Stimulated activated CD4-positive, alpha-beta T cell treated with anti-CD3 and anti-CD28 coated beads, Interleukin-4, amount 100 ng/mL, for 1 hour (primary cell): ENCODE results near the gene ANKS3.

Source experiments
- DNase-seq: peaks from one replicate; pipeline ENCODE4 v3.0.0-alpha.2; 2020

ANKS3 gene

DNA sequence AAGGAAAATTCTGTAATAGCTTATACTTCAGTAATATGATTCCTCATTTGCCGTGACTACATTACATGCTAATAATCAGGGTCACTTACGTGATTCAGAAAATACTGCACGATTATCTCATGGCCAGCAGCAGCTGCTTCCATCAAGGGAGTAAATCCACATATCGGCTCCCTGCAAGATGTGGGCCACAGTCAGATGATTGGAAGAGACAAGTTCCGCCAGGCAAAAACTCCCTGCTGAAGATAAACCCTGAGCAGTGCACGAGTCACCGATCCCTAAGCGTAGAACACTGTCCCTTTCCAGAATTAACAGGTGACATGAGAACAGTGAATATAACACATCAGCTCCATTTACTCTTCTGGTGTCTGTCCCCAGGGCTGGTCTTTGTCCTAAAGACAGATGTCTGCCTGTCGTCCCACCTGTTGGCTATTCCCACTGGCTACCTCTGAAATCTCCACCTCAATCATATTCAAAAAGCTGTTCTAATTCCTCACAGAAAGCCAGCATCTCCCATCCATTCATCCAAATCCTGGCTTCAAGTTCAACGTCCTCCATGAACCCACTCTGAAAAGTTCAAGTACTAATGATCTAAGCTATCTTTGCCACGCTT lies 9.3 kb downstream of the ANKS3 start:
- no peak for DNase-seq

DNA sequence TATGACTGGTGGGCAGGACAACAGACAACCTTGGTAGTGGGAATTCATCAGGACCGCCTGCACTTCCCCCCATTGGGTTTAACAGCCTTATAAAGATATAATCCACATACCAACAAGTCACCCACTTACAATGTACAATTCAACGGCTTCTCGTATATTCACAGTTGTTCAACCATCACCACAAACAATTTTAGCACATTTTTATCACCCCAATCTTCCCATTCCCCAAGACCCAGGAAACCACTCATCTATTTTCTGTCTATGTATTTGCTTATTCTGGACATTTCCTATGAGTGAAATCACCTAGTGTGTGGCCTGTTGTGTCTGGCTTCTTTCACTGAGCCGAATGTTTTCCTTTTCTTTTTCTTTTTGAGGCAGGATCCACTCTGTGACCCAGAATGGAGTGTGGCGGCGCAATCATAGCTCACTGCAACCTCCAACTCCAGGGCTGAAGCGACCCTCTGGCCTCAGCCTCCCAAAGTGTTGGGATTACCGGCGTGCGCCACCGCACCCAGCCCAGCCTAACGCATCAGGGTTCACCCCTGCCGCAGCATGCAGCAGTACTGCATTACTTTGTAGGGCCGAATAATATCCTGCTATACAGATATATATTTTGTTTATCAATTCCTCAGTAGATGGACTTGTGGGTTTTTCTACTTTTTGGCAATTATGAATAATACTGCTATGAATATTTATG lies 10.9 kb downstream of the ANKS3 start:
- DNase-seq = no peak

DNA sequence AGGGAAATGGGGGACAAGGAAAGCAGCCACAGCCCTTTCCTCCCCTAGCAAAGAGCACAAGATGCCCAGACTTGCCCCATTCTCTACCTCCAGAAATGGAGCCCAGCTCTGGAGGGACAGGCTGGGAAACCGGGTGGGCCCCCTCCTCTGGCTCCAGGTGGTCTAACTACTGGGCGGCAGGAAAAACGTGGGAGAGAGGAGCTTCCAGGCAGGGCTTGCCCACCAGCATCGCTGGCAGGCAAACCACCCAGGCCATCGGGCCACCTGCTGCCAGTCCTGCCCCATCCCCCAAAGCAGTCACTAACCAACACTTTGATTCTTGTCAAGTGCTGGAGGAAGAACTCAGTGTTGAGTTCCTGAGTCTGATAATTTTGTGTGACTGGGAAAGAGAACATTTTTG lies 15.6 kb downstream of the ANKS3 start:
- no peak for DNase-seq

DNA sequence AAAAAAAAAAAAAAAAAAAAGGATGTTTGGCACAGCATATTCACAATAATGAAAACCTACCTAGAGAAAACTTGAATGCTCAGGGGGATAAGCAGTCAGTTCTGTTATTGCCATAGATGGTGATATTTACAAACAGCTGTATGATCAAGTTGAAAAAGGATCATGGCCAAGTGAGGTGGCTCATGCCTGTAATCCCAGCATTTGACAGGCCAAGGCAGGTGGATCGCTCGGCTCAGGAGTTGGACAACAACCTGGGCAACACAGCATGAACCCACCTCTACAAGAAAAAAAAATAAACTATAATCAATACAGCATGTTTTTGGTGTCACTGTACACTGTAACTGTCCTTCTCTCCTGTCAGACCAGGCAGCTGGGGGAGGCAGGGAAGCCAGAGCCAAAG lies 19.1 kb downstream of the ANKS3 start:
- no peak for DNase-seq

DNA sequence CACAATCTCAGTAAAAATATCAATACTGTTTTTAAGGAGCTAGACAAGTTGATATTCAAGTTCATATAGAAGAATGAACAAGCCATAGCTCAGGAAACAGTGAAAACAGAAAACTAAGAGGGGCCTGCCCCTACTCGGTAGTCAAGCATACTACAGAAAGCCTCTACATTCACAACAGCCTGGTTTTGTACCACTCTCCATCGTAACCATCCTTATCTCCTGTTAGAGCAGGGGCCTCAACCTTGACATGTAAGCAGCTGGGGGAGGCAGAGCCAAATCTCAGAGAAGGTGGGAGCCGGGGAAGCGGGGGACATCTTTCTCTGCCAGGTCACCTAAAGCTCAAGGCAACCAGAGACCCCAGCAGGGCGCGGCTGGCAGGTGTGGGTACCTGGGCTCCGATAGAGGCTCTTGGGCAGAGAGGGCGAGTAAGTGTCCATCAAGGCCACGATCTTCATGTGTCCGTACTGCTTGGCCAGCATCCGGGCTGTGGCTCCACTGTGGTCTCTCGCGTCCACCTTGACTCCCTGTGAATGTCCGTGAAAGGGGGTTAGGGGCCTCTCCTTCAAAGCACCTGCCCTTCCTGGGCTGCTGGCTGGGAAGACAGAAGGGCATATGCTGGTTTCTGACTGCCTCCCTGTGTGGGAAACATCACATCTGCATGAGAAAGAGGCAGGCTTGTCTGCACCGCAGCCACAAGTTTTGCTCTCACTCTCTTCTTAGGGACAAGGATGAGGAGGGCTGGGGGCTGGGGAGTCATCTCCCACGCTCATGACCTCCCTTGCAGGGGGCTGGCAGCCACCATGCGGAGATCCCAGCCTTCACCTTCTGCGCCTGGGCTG lies 20.2 kb downstream of the ANKS3 start:
- no peak for DNase-seq

DNA sequence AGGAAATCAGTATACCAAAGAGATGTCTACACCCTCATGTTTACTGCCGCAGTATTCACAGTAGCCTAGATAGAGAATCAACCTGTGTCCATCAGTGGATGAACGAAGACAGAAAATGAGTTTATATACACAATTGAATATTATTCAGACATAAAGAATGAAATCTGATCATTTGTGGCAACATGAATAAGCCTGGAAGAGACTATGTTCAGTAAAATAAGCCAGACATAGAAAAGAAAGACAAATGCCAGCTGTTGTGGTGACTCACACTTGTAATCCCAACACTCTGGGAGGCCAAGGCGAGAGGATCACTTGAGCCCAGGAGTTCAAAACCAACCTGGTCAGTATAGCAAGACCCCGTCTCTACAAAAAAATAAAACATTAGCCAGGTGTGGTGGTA lies 24.6 kb downstream of the ANKS3 start:
- DNase-seq = no peak

DNA sequence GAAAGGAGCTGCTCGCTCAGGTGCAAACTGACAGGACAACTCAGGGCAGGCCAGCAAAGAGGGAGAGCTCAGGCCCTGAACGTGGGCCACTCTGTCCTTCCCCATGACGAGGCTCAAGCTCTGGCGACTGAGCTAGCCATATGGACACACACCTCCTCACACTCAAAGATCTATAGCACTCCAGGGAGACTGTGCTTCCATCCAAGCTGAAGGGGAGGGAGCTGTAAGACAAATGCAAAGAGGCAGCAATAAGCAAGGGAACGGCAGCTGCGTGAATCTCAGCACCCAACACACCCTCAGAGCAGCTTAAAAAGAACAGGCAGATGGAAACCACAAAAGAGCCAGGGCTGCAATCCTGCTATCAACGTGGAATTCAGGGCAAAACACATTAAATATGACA lies 27.2 kb downstream of the ANKS3 start:
- DNase-seq = no peak

DNA sequence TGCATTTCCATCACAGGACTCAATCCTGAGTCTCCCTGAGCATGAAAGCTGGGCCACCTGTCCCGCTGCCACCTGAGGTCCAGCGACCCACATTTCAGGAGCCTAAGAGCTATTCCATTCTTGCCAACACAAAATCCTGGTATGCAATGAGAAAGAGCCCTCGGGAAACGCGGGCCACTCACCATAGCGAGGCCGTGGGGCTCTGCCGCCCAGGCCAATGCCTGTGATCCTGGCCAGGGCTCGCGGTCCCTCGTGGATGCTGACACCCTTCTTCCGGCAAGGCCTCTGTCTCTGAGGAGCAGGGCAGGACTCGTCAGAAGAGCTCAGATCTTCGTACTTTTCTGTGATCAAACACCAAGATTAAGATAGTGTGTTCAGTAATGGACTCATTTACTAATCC lies 29.2 kb downstream of the ANKS3 start:
- DNase-seq = no peak

DNA sequence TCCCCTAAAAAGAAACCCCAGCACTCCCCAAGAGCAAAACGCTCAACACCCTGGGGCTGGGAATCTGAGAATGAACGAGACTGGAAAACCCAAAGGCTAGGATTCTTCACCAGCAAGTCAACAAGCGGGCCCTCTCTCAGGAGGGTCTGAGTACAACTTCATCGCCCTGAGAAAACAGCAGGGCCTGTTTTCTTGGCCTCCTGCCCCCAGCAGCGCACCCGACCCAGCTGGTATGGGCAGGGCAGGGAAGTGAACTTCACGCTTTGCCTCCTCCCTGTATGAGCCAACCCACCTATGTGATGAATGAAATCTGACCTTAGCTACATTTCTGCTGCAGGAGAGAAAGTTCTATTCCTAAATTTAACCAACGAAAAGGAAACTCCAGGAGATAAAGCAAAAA lies 29.6 kb downstream of the ANKS3 start:
- DNase-seq = no peak

DNA sequence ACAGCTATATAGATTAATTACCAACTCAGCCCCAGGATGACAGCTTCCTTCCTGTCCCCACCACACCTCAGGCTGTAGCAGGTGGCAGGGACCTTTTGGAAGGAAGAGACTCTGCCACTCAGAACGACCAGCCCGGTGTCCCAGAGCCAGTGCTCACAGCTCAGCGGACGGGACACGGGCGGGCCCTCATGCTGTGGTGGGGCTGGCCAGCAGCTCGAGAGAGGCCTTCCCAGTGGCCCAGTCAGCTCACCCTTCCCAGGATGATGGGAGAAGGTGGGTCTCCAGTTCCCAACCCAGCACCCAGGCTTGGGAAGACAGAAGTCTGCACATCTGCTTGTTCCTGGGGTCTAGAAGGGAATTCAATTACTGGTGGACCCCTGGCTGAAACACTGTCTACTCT lies 30.2 kb downstream of the ANKS3 start:
- DNase-seq = no peak

DNA sequence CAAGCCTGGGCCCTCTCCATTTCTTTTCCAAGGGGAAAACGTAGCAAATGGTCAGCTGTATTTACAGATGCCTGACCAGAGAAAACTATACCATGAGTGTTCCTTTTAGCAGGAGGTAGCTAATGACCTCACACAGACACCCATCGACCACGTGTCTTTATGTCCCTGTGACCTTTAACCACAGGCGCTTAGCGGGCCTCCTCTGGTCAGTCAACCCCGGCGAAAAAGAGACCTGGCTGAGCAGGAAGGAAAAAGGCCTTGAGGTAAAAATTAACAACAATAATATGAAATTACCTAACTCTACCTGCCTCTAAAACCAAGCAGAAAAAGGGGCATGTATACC lies 31.6 kb downstream of the ANKS3 start:
- DNase-seq = no peak

DNA sequence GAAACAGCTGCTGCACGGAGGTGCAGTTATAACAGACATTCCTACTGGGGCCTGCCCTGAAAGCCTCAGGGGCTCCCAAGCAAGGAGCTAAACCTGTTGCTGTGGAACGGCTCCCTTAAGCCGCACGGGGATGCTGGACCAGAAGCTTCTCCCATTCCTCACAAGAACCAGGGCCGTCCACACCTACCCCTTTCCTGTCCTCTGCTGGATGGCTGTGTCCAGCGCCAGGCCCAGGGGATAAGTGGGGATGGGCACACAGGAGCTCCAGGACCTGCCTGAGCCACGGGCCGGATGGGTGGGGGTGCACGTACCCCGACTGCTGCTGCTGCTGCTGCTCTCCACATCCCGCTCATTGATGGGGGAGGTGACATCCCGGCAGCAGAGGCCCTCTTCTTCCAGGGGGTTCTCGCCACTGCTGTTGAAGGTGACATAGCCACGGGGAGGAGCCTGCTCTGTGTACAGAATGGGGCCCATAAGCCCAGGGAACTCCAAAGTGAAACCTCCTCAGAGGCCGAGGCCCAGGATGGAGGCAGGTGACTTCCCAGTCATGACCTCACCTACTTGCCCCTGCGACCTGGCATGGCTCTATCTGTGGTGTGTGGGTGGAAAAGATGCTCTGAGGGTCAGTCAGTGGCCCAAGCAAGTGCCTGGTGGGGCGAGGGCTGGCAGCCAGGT lies 32.1 kb downstream of the ANKS3 start:
- no peak for DNase-seq

DNA sequence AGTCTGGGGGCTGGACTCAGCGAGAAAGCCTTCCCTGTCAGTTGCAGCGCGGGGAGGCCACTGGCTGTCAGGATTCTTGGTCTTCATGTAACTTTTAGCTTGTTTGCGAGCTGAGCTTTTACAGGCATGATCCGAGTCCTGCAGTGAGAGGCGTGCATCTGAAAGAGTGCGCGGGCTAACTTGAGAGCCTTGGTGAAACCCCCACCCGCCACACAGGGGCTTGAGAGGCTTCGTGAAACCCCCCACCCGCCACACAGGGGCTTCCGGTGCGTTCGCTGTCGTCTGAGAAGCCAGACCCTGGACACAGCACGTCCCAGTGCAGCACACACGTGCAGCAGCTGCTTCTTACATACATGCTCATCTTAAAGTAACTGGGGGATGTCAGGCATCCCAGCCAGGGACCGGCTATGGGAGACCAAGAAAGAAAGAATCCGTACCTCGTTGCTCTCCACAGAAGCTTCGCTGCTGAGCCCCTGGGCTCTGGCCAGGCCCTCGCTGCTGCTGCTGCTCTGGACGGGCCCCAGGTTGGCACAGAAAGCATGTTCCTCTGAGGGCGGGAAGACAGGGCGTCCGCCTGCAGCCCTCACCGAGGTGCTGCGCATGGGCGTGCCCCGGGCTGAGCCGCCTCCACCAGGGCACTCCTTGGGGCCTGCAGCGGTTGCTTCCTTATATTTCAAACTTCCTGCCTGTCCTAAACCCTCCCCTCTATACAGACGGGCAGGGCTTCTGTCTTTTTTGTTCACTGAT lies 32.9 kb downstream of the ANKS3 start:
- DNase-seq = no peak

DNA sequence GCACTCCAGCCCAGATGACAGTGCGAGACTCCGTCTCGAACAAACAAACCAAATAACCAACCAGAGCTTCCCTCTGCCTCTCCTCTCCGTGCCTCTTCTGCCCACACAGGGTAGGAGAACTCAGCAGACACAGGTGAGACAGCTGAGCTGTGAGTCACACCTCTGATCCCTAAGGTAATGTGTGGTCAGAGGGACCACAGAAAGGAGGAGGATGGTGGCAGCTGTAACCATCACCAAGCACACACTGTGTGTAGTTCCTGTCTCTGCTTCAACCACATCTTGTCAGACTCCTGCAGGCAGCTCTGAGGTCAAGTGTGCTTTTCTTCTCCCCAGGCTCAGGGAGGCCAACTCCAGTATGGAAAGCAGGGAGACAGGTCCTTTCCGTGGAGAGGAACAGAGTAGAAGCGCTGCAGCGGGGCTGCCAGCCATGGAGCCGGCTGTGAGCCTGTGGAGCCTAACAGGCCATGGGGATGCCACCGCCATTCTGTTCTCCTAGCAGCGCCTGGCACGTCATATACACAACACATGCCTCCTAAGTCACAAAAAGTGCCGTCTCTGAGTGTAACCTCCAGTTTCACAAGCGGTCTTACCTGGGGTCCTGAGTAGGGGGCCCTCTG lies 33.6 kb downstream of the ANKS3 start:
- no peak for DNase-seq

DNA sequence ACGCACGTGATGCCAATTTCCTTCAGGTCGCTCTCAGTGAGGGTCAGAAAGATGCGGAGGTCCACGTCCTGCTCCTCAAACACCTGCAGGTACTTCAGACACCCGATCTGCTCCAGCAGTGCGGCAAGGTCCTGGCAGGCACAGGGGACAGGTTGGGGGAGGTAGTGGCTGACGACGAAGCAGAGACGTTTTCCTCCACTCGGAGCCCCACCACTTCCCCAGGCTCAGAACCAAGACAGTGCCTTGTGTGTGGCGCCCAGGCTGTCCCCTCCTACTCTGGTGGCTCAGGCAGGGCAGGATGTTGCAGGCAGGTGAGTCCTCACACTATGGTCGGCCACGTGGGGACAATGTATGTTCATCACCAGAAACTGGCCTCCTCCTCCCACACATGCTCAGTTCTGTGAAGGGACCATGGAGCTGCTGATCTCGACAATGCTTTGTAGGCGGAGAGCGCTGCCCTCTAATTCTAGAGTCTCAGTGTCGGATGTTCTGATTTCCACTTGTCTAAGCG lies 35.0 kb downstream of the ANKS3 start:
- no peak for DNase-seq

DNA sequence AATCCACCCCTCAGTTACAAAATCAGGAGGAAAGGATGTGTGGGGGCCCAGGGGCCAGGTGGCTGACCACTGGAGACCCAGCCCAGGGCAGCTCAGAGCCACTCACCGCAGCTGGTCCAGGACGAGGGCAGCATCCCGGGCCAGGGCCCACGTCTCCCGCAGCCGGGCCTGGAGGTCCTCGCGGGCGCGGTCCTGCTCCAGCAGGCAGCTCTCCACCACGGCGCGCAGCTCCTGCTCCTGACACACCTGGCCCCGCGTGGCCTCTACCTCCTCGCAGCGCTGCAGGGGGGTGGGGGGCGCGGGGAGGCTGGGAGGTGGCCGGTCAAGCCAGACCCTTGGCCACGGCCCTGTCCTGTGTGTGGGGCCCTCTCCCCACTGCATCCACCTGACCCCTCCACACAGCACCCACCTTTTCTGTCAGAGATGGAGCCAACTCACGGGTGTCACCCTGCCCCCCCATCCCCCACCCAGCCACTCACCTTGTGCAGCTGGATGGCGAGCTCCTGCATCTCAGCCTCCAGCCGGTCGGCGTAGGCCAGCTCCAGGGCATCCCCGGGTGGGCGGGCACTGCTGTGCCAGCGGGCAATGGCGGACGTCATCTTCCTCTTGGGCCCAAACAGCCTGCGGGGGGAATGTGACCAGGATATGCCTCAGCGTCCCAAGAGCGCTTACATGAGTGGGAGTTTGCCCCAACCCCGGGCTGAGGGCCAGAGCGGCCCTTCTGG lies 35.6 kb downstream of the ANKS3 start:
- DNase-seq = no peak

DNA sequence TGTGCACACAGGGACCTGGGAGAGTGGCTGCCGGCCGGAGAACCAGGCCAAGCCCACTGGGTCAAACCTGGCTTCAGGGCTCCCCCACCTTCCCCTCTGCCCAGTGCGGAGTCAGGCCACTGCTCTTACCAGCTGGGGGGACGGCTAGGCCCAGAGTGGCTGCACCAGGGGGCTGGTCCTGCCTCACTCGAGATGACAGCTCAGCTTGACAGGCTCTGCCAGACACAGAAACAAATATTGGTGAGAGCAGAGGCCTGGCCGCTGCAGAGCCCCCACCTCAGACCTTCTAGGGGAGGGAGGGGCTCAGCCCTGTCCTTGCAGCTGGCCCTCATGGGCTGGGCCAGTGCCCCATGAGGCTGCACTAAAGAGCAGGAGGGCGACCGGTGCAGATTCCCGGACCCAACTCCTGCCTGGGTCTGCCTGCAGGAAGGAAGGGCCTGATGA lies 36.2 kb downstream of the ANKS3 start:
- DNase-seq = no peak

DNA sequence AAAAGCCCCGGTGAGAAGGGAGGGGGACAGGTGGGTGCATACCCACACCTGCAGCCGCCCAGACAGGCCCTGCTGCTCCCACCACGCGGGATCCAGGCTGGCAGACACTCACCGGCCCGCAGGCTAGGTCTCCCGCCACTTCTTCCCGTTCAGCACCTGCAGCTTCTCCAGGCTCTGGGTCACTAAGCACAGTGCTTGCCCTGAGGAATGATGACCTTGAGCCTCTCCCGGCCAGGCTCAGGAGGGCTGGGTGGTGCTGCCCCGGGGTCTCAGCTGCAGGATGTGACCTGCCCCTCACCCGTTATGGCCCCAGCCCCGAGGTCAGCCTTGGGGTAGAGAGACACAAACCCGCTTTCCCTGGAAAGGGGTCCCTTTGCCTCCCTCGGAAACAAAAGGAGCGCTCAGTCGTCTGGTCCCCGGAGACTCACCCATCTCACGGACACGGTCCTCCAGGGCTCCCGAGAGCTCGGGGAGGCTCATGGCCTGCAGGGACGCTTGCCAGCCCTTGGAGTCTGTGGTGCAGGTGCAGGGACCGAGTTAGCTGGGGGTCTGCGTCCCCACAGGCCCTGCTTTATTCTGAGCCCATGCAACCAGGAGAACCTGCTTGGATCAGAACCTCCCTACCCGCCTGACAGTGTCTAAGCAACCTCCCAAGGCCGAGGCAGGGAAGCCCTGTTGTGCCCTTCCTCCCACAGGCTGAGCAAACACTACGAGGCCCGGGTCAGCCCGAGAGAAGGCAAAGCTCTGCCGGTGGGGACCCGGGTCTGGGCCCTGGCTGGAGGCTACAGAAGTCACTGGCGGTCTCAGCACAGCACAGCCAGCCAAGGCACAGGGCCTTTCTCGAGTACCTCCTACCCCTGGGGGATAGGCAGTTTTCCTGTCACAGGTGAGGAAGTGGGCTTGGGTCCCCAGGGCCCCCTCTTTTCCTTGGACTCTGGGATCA lies 36.9 kb downstream of the ANKS3 start:
- DNase-seq = no peak

DNA sequence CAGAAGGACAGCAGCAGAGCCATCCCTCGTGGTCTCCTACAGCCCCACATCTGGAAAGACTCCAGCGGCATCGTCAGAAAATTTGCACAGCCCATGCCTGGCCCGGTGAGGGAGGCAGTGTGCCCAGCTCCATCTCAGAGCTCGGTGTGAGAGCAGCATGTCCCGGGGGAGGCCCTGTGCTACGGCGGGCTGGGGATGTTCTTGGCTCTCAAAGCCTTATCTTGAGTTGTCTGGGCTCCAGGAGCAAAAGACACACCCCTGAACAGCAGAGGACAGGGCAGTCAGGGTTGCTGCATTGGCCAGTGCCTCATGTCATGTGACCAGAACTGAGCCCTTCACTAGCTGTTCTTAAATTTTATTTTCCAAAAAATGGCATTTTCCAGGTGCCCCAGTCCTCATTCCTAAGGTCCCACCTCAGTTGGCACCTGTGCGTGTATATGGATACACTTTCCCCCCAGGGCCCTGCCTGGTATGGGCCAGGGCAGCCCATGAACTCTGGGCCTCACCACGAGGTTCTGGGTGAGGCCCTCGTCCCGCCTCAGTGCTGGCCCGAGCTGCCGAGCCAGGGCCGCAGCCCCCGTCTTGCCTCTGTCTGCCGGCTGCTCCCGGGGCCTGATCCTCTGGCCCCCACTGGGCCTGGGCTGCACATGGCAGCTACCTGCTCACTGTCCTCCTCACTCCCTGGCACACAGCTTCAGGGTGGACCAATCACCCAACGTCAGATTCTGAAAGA lies 37.7 kb downstream of the ANKS3 start:
- DNase-seq = no peak
